Thyroid gland (tissue), 4 donors: ENCODE results near the gene PARD3.

ENCODE experiments used
- POLR2A ChIP-seq, 2 donors: fragments of 450-650 bp; IDR thresholded peaks; one replicate each; pipeline ENCODE4 v1.6.1; 2017; ENCODE audit warnings: antibody characterized with exemption in 2 of 2, mild to moderate bottlenecking in 2 of 2, moderate library complexity in 1 of 2
- TF ChIP-seq, protein P1 (sequence below), 6 experiments: fragments of 200-600 bp in 3 of 6; fragments of 450-650 bp in 3 of 6; sonication (generic) in 3 of 6; IDR thresholded peaks; one replicate each; pipeline ENCODE4 v1.5.1; 2016 to 2019; ENCODE audit warnings: antibody characterized with exemption in 6 of 6, mild to moderate bottlenecking in 2 of 6, inconsistent platforms in 1 of 6, moderate library complexity in 1 of 6

GRCh38 chr10:34705563-34705962 is 109.5 kb downstream of the PARD3 start:
- TF ChIP-seq, protein P1, sequence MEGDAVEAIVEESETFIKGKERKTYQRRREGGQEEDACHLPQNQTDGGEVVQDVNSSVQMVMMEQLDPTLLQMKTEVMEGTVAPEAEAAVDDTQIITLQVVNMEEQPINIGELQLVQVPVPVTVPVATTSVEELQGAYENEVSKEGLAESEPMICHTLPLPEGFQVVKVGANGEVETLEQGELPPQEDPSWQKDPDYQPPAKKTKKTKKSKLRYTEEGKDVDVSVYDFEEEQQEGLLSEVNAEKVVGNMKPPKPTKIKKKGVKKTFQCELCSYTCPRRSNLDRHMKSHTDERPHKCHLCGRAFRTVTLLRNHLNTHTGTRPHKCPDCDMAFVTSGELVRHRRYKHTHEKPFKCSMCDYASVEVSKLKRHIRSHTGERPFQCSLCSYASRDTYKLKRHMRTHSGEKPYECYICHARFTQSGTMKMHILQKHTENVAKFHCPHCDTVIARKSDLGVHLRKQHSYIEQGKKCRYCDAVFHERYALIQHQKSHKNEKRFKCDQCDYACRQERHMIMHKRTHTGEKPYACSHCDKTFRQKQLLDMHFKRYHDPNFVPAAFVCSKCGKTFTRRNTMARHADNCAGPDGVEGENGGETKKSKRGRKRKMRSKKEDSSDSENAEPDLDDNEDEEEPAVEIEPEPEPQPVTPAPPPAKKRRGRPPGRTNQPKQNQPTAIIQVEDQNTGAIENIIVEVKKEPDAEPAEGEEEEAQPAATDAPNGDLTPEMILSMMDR (IDR thresholded peaks at IDR 0.05), result no peak
- no peak for TF ChIP-seq POLR2A (IDR thresholded peaks at IDR 0.05)
